K562 (cell line): Measurements from ENCODE around the gene HES3. TPM values are rescaled to one million over a fixed set of nuclear protein-coding genes. Genes with fewer than 3 reads are reported as not detected.

Source experiments
- ATF2 ChIP-seq: sonication (generic); formaldehyde crosslinking; IDR thresholded peaks from 2 replicates; pipeline ENCODE4 v1.8.1; 2022; ENCODE audit warnings: missing genetic modification reagents
- DACH1 ChIP-seq: fragments of 450-650 bp; IDR thresholded peaks from 2 replicates; pipeline ENCODE4 v1.6.1; 2018; ENCODE audit not compliant: partially characterized antibody
- EP300 ChIP-seq: IDR thresholded peaks from 2 replicates; pipeline ENCODE4 v1.6.1; 2012; ENCODE audit warnings: low read length, improper control_type of control experiment
- FOXP4 ChIP-seq: sonication (generic); formaldehyde crosslinking; IDR thresholded peaks from 2 replicates; pipeline ENCODE4 v1.8.0; 2022; ENCODE audit warnings: mild to moderate bottlenecking, missing genetic modification reagents, borderline replicate concordance
- HMGXB4 ChIP-seq: sonication (generic); formaldehyde crosslinking; IDR thresholded peaks from 2 replicates; pipeline ENCODE4 v1.8.1; 2023; ENCODE audit warnings: mild to moderate bottlenecking, missing genetic modification reagents
- MLLT1 ChIP-seq, 2 experiments: fragments of 450-650 bp; IDR thresholded peaks; 2 replicates each; pipeline ENCODE4 v1.6.1; 2016
- SNIP1 ChIP-seq: fragments of 450-650 bp; IDR thresholded peaks from 2 replicates; pipeline ENCODE4 v1.7.1; 2017; ENCODE audit warnings: low read depth, mild to moderate bottlenecking
- ZBTB8A ChIP-seq: fragments of 450-650 bp; IDR thresholded peaks from 2 replicates; pipeline ENCODE4 v1.6.1; 2018; ENCODE audit warnings: mild to moderate bottlenecking, moderate library complexity; ENCODE audit not compliant: partially characterized antibody
- ZNF318 ChIP-seq, 2 experiments: fragments of 450-650 bp; IDR thresholded peaks; 2 replicates each; pipeline ENCODE4 v1.6.1; 2016; ENCODE audit warnings: mild to moderate bottlenecking in 2 of 2, borderline replicate concordance in 1 of 2, low read depth in 1 of 2, moderate library complexity in 1 of 2
- ZNF551 ChIP-seq: fragments of 250-450 bp; sonication (Bioruptor Pico); IDR thresholded peaks from 2 replicates; pipeline ENCODE4 v1.5.0; 2021; ENCODE audit warnings: mild to moderate bottlenecking, moderate library complexity
- ZNF76 ChIP-seq: fragments of 250-450 bp; sonication (Bioruptor Pico); IDR thresholded peaks from 2 replicates; pipeline ENCODE4 v1.4.0; 2020; ENCODE audit warnings: mild to moderate bottlenecking, moderate library complexity, borderline replicate concordance
- ZNF780A ChIP-seq: fragments of 250-450 bp; sonication (Bioruptor Pico); IDR thresholded peaks from 2 replicates; pipeline ENCODE4 v1.5.0; 2021; ENCODE audit warnings: mild to moderate bottlenecking
- ZSCAN29 ChIP-seq: fragments of 450-650 bp; IDR thresholded peaks from 2 replicates; pipeline ENCODE4 v1.6.1; 2017
- polyA plus RNA-seq, 8 experiments: library from polyadenylated mRNA; depleted of rRNA in 4 of 8; stranded (reverse) in 5 of 8; unstranded in 3 of 8; fragments of >200 nt; fragmentation: Nextera tagmentation in 2 of 8; fragmentation: Illumina TruSeq in 1 of 8; extraction: Ambion mirVana in 2 of 8; extraction: Trizol in 1 of 8; gene quantifications; 2 replicates each; pipeline versions ENCODE4 v1.2.1 to v1.2.3, GENCODE V29; 2011 to 2014; ENCODE audit warnings: inconsistent platforms in 1 of 8, missing spikeins in 1 of 8
- total RNA-seq, 7 experiments: library from RNA; depleted of rRNA in 6 of 7; stranded (reverse); fragments of >200 nt in 6 of 7; fragmentation: Illumina TruSeq in 2 of 7; extraction: Trizol in 2 of 7; gene quantifications; 2 replicates each; pipeline versions ENCODE4 v1.2.1 to v1.2.3, GENCODE V29; 2011 to 2021; ENCODE audit warnings: low replicate concordance in 1 of 7

Gene HES3
- total and polyA plus RNA-seq, 9 of the 15 experiments (the other 6 are each of a cell fraction or from before 2014, with no cell fraction given): not detected

- peak; percentile 39; the same call in 1 of the 2 replicates for TF ChIP-seq HMGXB4 (CRISPR knock-in tag)
- TF ChIP-seq ATF2 (CRISPR knock-in tag): no peak
- no peak for TF ChIP-seq DACH1
- no peak for TF ChIP-seq ZSCAN29
- no peak for TF ChIP-seq ZNF551
- TF ChIP-seq EP300: no peak
- no peak for TF ChIP-seq SNIP1
- TF ChIP-seq MLLT1 (IDR thresholded peaks at IDR 0.05): no peak
- no peak for TF ChIP-seq ZNF780A (CRISPR knock-in tag)
- no peak for TF ChIP-seq ZNF318 (IDR thresholded peaks at IDR 0.05; ENCODE audit: borderline replicate concordance in 1 of 2, low read depth in 1 of 2)
- TF ChIP-seq ZBTB8A: no peak
- TF ChIP-seq ZNF76 (CRISPR knock-in tag): no peak
- TF ChIP-seq FOXP4 (CRISPR knock-in tag): no peak
These were observed 8.7 kb upstream of the HES3 start (continued) for GRCh38 chr1:6235296-6235677.
